ENCODE measurements around the gene CHRM5.

Gene CHRM5

GRCh38 chr15:33946152-33946551, 22.1 kb upstream of the CHRM5 start:
- no peak for DNase-seq (ENCODE audit: low read depth)
- H3K4me3 ChIP-seq (ENCODE audit: low read length) = no peak overlapping the region
- TF ChIP-seq CTCF (conservative IDR thresholded peaks at IDR 0.05; ENCODE audit: low read length) = no peak

GRCh38 chr15:33955945-33956344, 12.4 kb upstream of the CHRM5 start:
- no peak for TF ChIP-seq CTCF (conservative IDR thresholded peaks at IDR 0.05; ENCODE audit: low read length)
- H3K4me3 ChIP-seq (ENCODE audit: low read length) = no peak overlapping the region
- no peak for DNase-seq (ENCODE audit: low read depth)

GRCh38 chr15:33956397-33956796, 11.9 kb upstream of the CHRM5 start:
- DNase-seq (ENCODE audit: low read depth) = no peak
- TF ChIP-seq CTCF (conservative IDR thresholded peaks at IDR 0.05; ENCODE audit: low read length) = no peak
- H3K4me3 ChIP-seq (ENCODE audit: low read length) = no peak overlapping the region

GRCh38 chr15:33959844-33960548, 8.3 kb upstream of the CHRM5 start:
- H3K4me3 ChIP-seq (ENCODE audit: low read length) = no peak overlapping the region
- no peak for TF ChIP-seq CTCF (conservative IDR thresholded peaks at IDR 0.05; ENCODE audit: low read length)
- no peak for DNase-seq (ENCODE audit: low read depth)

- DNase-seq (ENCODE audit: low read depth) = no peak
- TF ChIP-seq CTCF (conservative IDR thresholded peaks at IDR 0.05; ENCODE audit: low read length) = no peak
- no peak overlapping the region for H3K4me3 ChIP-seq (ENCODE audit: low read length)
These were observed 7.8 kb upstream of the CHRM5 start for GRCh38 chr15:33960549-33960935.

GRCh38 chr15:33963831-33964664, 4.2 kb upstream of the CHRM5 start:
- peak; percentile 47 for DNase-seq (ENCODE audit: low read depth)
- H3K4me3 ChIP-seq (ENCODE audit: low read length) = no peak overlapping the region
- peak; percentile 85 for TF ChIP-seq CTCF (conservative IDR thresholded peaks at IDR 0.05; ENCODE audit: low read length)

GRCh38 chr15:33964665-33965040, 3.6 kb upstream of the CHRM5 start:
- no peak for TF ChIP-seq CTCF (conservative IDR thresholded peaks at IDR 0.05; ENCODE audit: low read length)
- no peak overlapping the region for H3K4me3 ChIP-seq (ENCODE audit: low read length)
- peak; percentile 21 for DNase-seq (ENCODE audit: low read depth)

Measured in AG10803 (cell line).